ENCODE data around the gene GRAMD4. TPM values are rescaled to one million over a fixed set of nuclear protein-coding genes. Genes with fewer than 3 reads are reported as not detected.

Gene GRAMD4
- total and polyA plus RNA-seq, 4 donors: 16.3 to 67.7 (median 21.2) TPM

- H3K4me3 ChIP-seq: no peak overlapping the region
- no peak for ATAC-seq (ENCODE audit: insufficient read depth, low FRiP score)
- no peak for TF ChIP-seq CTCF (IDR thresholded peaks at IDR 0.05; ENCODE audit: control extremely low read depth, extremely low read depth)
- no peak overlapping the region for H3K9ac ChIP-seq (ENCODE audit: insufficient read depth in 1 of 2, low read length in 2 of 2)
- peaks cover 19 to 58% (median 34%) of the 10 kb centered on the region in 4 donors for H3K36me3 ChIP-seq (ENCODE audit: control insufficient read depth in 4 of 4, insufficient read depth in 4 of 4, low read length in 4 of 4)
- H3K4me1 ChIP-seq (ENCODE audit: control insufficient read depth in 5 of 5, insufficient read depth in 5 of 5, low read length in 5 of 5): peaks cover 0 to 5% (median 0%) of the 10 kb centered on the region in 5 donors
- 91 to 95% methylated on average over 33 of the region's 33 CpGs for WGBS, 2 donors
- H3K9me3 ChIP-seq (ENCODE audit: control insufficient read depth in 4 of 4, insufficient read depth in 3 of 4, low read length in 3 of 4): no peaks in the 10 kb centered on the region
- no peak overlapping the region for H3K27ac ChIP-seq (ENCODE audit: low read depth in 1 of 2, low read length in 1 of 2)
- H3K27me3 ChIP-seq (ENCODE audit: control insufficient read depth in 3 of 3, insufficient read depth in 3 of 3, low read length in 2 of 3): no peaks in the 10 kb centered on the region
- DNase-seq: no peak
Measured at GRCh38 chr22:46701262-46701661, 81.1 kb downstream of the GRAMD4 start.

GRCh38 chr22:46703171-46703995 lies 83.2 kb downstream of the GRAMD4 start:
- ATAC-seq (ENCODE audit: insufficient read depth, low FRiP score) (no peak), DNase-seq (no peak)
- H3K27ac ChIP-seq (ENCODE audit: low read depth in 1 of 2, low read length in 1 of 2): no peak overlapping the region
- WGBS, 2 donors: 96 to 98% methylated on average over 26 of the region's 26 CpGs
- peaks cover 28 to 64% (median 44%) of the 10 kb centered on the region in 4 donors for H3K36me3 ChIP-seq (ENCODE audit: control insufficient read depth in 4 of 4, insufficient read depth in 4 of 4, low read length in 4 of 4)
- H3K4me3 ChIP-seq: no peak overlapping the region
- no peaks in the 10 kb centered on the region for H3K9me3 ChIP-seq (ENCODE audit: control insufficient read depth in 4 of 4, insufficient read depth in 3 of 4, low read length in 3 of 4)
- TF ChIP-seq CTCF (IDR thresholded peaks at IDR 0.05; ENCODE audit: control extremely low read depth, extremely low read depth): no peak
- H3K27me3 ChIP-seq (ENCODE audit: control insufficient read depth in 3 of 3, insufficient read depth in 3 of 3, low read length in 2 of 3): no peaks in the 10 kb centered on the region
- peaks cover 0 to 2% (median 0%) of the 10 kb centered on the region in 5 donors for H3K4me1 ChIP-seq (ENCODE audit: control insufficient read depth in 5 of 5, insufficient read depth in 5 of 5, low read length in 5 of 5)
- no peak overlapping the region for H3K9ac ChIP-seq (ENCODE audit: insufficient read depth in 1 of 2, low read length in 2 of 2)

- H3K36me3 ChIP-seq (ENCODE audit: control insufficient read depth in 4 of 4, insufficient read depth in 4 of 4, low read length in 4 of 4): peaks cover 29 to 68% (median 46%) of the 10 kb centered on the region in 4 donors
- no peak overlapping the region for H3K4me3 ChIP-seq
- H3K4me1 ChIP-seq (ENCODE audit: control insufficient read depth in 5 of 5, insufficient read depth in 5 of 5, low read length in 5 of 5): peaks cover 0 to 2% (median 0%) of the 10 kb centered on the region in 5 donors
- H3K27ac ChIP-seq (ENCODE audit: low read depth in 1 of 2, low read length in 1 of 2): no peak overlapping the region
- DNase-seq (no peak), ATAC-seq (ENCODE audit: insufficient read depth, low FRiP score) (no peak)
- 87 to 95% methylated on average over 6 of the region's 6 CpGs for WGBS, 2 donors
- H3K9ac ChIP-seq (ENCODE audit: insufficient read depth in 1 of 2, low read length in 2 of 2): no peak overlapping the region
- no peaks in the 10 kb centered on the region for H3K9me3 ChIP-seq (ENCODE audit: control insufficient read depth in 4 of 4, insufficient read depth in 3 of 4, low read length in 3 of 4)
- H3K27me3 ChIP-seq (ENCODE audit: control insufficient read depth in 3 of 3, insufficient read depth in 3 of 3, low read length in 2 of 3): no peaks in the 10 kb centered on the region
- no peak for TF ChIP-seq CTCF (IDR thresholded peaks at IDR 0.05; ENCODE audit: control extremely low read depth, extremely low read depth)
Measured at GRCh38 chr22:46703996-46704370, 83.8 kb downstream of the GRAMD4 start.

Measured in lung (tissue), 12 donors.